ENCODE results near the gene ERC1. TPM values are rescaled to one million over a fixed set of nuclear protein-coding genes. Genes with fewer than 3 reads are reported as not detected.

Gene ERC1
- total and polyA plus RNA-seq, 7 donors = 4.0 to 35.6 (median 29.4) TPM

DNA sequence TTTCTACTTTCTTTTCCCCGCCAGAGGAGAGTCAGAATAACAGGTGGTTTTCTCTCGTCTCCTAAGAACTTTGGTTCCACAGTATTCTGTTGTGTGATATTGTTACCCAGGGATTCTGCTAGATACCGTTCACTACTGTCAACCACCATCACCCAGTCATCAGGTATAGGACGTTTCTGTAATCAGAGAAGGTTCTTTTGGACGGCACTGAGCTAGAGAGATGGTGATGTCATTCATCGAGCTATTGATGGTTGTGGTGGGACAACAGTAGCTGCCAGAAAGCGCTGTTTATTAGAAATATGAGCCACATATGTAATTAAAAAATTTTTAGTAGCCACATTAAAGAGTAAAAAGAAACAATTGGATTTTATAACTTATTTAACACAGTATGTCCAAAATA lies 17.0 kb downstream of the ERC1 start:
- no peak for ATAC-seq
- 61 to 75% (median 63%) methylated on average over 7 of the region's 7 CpGs for WGBS, 3 donors
- no peak for DNase-seq
- intact Hi-C loops (cut with DNase I) = no loop called here
- no peak overlapping the region for H3K4me3 ChIP-seq
- H3K27me3 ChIP-seq (ENCODE audit: insufficient read depth in 3 of 3, low read length in 2 of 3) = no peaks in the 10 kb centered on the region
- no peak overlapping the region for H3K27ac ChIP-seq
- H3K4me1 ChIP-seq = peaks cover 10% of the 10 kb centered on the region
- no peaks in the 10 kb centered on the region for H3K36me3 ChIP-seq (ENCODE audit: insufficient read depth in 1 of 2, low read depth in 1 of 2)
- TF ChIP-seq, protein P1, sequence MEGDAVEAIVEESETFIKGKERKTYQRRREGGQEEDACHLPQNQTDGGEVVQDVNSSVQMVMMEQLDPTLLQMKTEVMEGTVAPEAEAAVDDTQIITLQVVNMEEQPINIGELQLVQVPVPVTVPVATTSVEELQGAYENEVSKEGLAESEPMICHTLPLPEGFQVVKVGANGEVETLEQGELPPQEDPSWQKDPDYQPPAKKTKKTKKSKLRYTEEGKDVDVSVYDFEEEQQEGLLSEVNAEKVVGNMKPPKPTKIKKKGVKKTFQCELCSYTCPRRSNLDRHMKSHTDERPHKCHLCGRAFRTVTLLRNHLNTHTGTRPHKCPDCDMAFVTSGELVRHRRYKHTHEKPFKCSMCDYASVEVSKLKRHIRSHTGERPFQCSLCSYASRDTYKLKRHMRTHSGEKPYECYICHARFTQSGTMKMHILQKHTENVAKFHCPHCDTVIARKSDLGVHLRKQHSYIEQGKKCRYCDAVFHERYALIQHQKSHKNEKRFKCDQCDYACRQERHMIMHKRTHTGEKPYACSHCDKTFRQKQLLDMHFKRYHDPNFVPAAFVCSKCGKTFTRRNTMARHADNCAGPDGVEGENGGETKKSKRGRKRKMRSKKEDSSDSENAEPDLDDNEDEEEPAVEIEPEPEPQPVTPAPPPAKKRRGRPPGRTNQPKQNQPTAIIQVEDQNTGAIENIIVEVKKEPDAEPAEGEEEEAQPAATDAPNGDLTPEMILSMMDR (IDR thresholded peaks at IDR 0.05) = no peak
- no peaks in the 10 kb centered on the region for H3K9me3 ChIP-seq

GRCh38 chr12:1011091-1011490 lies 20.1 kb downstream of the ERC1 start:
- intact Hi-C loops (cut with DNase I) = no loop called here
- TF ChIP-seq, protein P1 (IDR thresholded peaks at IDR 0.05) = no peak
- Histone ChIP-seq H3K27me3 (ENCODE audit: insufficient read depth in 3 of 3, low read length in 2 of 3) (no peaks in the 10 kb centered on the region), H3K4me1 (peaks cover 3% of the 10 kb centered on the region), H3K4me3 (no peak overlapping the region), H3K9me3 (no peaks in the 10 kb centered on the region), H3K36me3 (ENCODE audit: insufficient read depth in 1 of 2, low read depth in 1 of 2) (no peaks in the 10 kb centered on the region), H3K27ac (no peak overlapping the region)
- ATAC-seq (no peak), DNase-seq (no peak)
- 96 to 99% (median 96%) methylated on average over 5 of the region's 5 CpGs for WGBS, 3 donors

- DNase-seq = peak in 1 of 2 donors; percentile 12
- Histone ChIP-seq H3K9me3 (no peaks in the 10 kb centered on the region), H3K4me3 (no peak overlapping the region), H3K27ac (no peak overlapping the region), H3K27me3 (ENCODE audit: insufficient read depth in 3 of 3, low read length in 2 of 3) (no peaks in the 10 kb centered on the region), H3K36me3 (ENCODE audit: insufficient read depth in 1 of 2, low read depth in 1 of 2) (no peaks in the 10 kb centered on the region), H3K4me1 (peaks cover 6% of the 10 kb centered on the region)
- intact Hi-C loops (cut with DNase I) = no loop called here
- WGBS, 3 donors = 74 to 87% (median 75%) methylated on average over 10 of the region's 10 CpGs
- TF ChIP-seq, protein P1 (IDR thresholded peaks at IDR 0.05) = no peak
- ATAC-seq = peak; percentile 74 to 88 (median 80)
Observed at GRCh38 chr12:1013618-1014489, 22.8 kb downstream of the ERC1 start.

- no peaks in the 10 kb centered on the region for H3K36me3 ChIP-seq (ENCODE audit: insufficient read depth in 1 of 2, low read depth in 1 of 2)
- ATAC-seq = peak in 1 of 4 donors; percentile 30
- no peak overlapping the region for H3K4me3 ChIP-seq
- TF ChIP-seq, protein P1 (IDR thresholded peaks at IDR 0.05) = no peak
- WGBS, 3 donors = 51 to 72% (median 64%) methylated on average over 5 of the region's 5 CpGs
- H3K27ac ChIP-seq = no peak overlapping the region
- H3K27me3 ChIP-seq (ENCODE audit: insufficient read depth in 3 of 3, low read length in 2 of 3) = no peaks in the 10 kb centered on the region
- intact Hi-C loops (cut with DNase I) = no loop called here
- no peaks in the 10 kb centered on the region for H3K9me3 ChIP-seq
- no peak for DNase-seq
- peaks cover 18% of the 10 kb centered on the region for H3K4me1 ChIP-seq
Observed at GRCh38 chr12:1019283-1019682, 28.3 kb downstream of the ERC1 start.
